Measurements from ENCODE around the gene AARS2.

DNA sequence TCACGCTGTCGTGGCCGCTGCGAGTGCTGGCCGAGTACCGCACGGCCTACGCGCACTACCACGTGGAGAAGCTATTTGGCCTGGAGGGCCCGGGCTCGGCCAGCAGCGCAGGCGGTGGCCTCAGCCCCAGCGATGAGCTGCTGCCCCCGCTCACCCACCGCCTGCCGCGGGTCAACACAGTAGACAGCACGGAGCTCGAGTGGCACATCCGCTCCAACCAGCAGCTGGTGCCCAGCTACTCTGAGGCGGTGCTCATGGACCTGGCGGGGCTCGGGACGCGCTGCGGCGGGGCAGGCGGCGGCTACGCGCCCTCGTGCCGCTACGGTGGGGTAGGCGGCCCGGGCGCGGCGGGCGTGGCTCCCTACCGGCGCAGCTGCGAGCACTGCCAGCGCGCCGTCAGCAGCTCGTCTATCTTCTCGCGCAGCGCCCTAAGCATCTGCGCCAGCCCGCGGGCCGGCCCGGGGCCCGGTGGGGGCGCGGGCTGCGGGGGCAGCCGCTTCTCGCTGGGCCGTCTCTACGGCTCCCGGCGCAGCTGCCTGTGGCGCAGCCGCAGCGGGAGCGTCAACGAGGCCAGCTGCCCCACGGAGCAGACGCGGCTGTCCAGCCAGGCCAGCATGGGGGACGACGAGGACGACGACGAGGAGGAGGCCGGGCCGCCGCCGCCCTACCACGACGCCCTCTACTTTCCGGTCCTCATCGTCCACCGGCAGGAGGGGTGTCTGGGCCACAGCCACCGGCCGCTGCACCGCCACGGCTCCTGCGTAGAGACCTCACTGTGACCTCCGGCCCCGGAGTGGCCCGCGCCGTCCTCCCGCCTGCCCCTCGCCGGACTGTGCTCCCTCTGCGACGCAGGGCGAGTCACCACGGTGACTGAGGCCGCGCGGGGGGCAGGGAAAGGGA lies 37.1 kb downstream of the AARS2 start:
- no peak for TF ChIP-seq CBX8 (IDR thresholded peaks at IDR 0.05)
- TF ChIP-seq, protein P1, sequence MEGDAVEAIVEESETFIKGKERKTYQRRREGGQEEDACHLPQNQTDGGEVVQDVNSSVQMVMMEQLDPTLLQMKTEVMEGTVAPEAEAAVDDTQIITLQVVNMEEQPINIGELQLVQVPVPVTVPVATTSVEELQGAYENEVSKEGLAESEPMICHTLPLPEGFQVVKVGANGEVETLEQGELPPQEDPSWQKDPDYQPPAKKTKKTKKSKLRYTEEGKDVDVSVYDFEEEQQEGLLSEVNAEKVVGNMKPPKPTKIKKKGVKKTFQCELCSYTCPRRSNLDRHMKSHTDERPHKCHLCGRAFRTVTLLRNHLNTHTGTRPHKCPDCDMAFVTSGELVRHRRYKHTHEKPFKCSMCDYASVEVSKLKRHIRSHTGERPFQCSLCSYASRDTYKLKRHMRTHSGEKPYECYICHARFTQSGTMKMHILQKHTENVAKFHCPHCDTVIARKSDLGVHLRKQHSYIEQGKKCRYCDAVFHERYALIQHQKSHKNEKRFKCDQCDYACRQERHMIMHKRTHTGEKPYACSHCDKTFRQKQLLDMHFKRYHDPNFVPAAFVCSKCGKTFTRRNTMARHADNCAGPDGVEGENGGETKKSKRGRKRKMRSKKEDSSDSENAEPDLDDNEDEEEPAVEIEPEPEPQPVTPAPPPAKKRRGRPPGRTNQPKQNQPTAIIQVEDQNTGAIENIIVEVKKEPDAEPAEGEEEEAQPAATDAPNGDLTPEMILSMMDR (IDR thresholded peaks at IDR 0.05): no peak
- no peak for TF ChIP-seq EP300 (IDR thresholded peaks at IDR 0.05)
- no peak for TF ChIP-seq RAD21 (conservative IDR thresholded peaks at IDR 0.05 in 1 of 2, IDR thresholded peaks at IDR 0.05 in 1 of 2)
- TF ChIP-seq, protein P2, sequence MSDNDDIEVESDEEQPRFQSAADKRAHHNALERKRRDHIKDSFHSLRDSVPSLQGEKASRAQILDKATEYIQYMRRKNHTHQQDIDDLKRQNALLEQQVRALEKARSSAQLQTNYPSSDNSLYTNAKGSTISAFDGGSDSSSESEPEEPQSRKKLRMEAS (IDR thresholded peaks at IDR 0.05): no peak
- TF ChIP-seq EHF (CRISPR knock-in tag; IDR thresholded peaks at IDR 0.05): no peak
- no peak for TF ChIP-seq ESRRA (IDR thresholded peaks at IDR 0.05; ENCODE audit: borderline replicate concordance, low read length)
- TF ChIP-seq MYC (IDR thresholded peaks at IDR 0.05; ENCODE audit: borderline replicate concordance, low read length): no peak
- TF ChIP-seq JUNB (IDR thresholded peaks at IDR 0.05): no peak
